Measurements from ENCODE around the gene USP6NL. TPM values are rescaled to one million over a fixed set of nuclear protein-coding genes. Genes with fewer than 3 reads are reported as not detected.

Gene USP6NL
- total and polyA plus RNA-seq, 7 donors, result 9.2 to 11.4 (median 10.8) TPM

- peak; percentile 72 for DNase-seq
Measured at GRCh38 chr10:11610826-11611247, 613 bp downstream of the USP6NL start.

GRCh38 chr10:11610166-11610825 lies 1.2 kb downstream of the USP6NL start:
- Histone ChIP-seq H3K9me3 (no peaks in the 10 kb centered on the region), H3K27ac (peak overlapping the region; percentile 86 to 92 (median 89)), H3K4me3 (peak overlapping the region; percentile 60 to 98 (median 85)), H3K27me3 (no peaks in the 10 kb centered on the region), H3K36me3 (no peaks in the 10 kb centered on the region), H3K4me1 (peaks cover 0 to 24% (median 14%) of the 10 kb centered on the region in 4 donors)
- 3 to 6% methylated on average over 9 of the region's 9 CpGs for WGBS, 2 donors
- TF ChIP-seq POLR2A (IDR thresholded peaks at IDR 0.05) (no peak), POLR2AphosphoS5 (IDR thresholded peaks at IDR 0.05) (no peak), EP300 (IDR thresholded peaks at IDR 0.05) (no peak), CTCF (IDR thresholded peaks at IDR 0.05) (no peak)
- DNase-seq, result no peak
- intact Hi-C loops (cut with DNase I), result loop anchor here (5.0 kb wide), 1 partner anchor 83 kb away; no protein-coding TSS in a partner anchor

More at GRCh38 chr10:11610826-11611247, 613 bp downstream of the USP6NL start:
- intact Hi-C loops (cut with DNase I), result loop anchor here (5.0 kb wide), 1 partner anchor 84 kb away; no protein-coding TSS in a partner anchor
- H3K27me3 ChIP-seq, result no peaks in the 10 kb centered on the region
- H3K9me3 ChIP-seq, result no peaks in the 10 kb centered on the region
- no peak for TF ChIP-seq CTCF (IDR thresholded peaks at IDR 0.05)
- no peak for TF ChIP-seq POLR2AphosphoS5 (IDR thresholded peaks at IDR 0.05)
- no peak for TF ChIP-seq POLR2A (IDR thresholded peaks at IDR 0.05)
- no peak for TF ChIP-seq EP300 (IDR thresholded peaks at IDR 0.05)
- H3K36me3 ChIP-seq, result no peaks in the 10 kb centered on the region
- H3K4me3 ChIP-seq, result peak overlapping the region; percentile 60 to 98 (median 85)
- H3K4me1 ChIP-seq, result peaks cover 0 to 24% (median 14%) of the 10 kb centered on the region in 4 donors
- H3K27ac ChIP-seq, result peak overlapping the region; percentile 86 to 92 (median 89)
- WGBS, 2 donors, result 0 to 1% methylated on average over 43 of the region's 43 CpGs

- no peak for TF ChIP-seq POLR2A (IDR thresholded peaks at IDR 0.05)
- no peak for TF ChIP-seq CTCF (IDR thresholded peaks at IDR 0.05)
- TF ChIP-seq EP300 (IDR thresholded peaks at IDR 0.05), result no peak
- no peak for TF ChIP-seq POLR2AphosphoS5 (IDR thresholded peaks at IDR 0.05)
Measured at GRCh38 chr10:11609492-11610093, 1.9 kb downstream of the USP6NL start.

GRCh38 chr10:11609052-11609451 lies 2.4 kb downstream of the USP6NL start:
- H3K27ac ChIP-seq, result no peak overlapping the region
- H3K4me3 ChIP-seq, result no peak overlapping the region
- H3K4me1 ChIP-seq, result peaks cover 0 to 24% (median 14%) of the 10 kb centered on the region in 4 donors
- no peak for DNase-seq
- H3K9me3 ChIP-seq, result no peaks in the 10 kb centered on the region
- intact Hi-C loops (cut with DNase I), result no loop called here
- no peaks in the 10 kb centered on the region for H3K27me3 ChIP-seq
- 89 to 95% methylated on average over 7 of the region's 7 CpGs for WGBS, 2 donors
- no peaks in the 10 kb centered on the region for H3K36me3 ChIP-seq
- TF ChIP-seq POLR2A (IDR thresholded peaks at IDR 0.05) (no peak), POLR2AphosphoS5 (IDR thresholded peaks at IDR 0.05) (no peak), EP300 (IDR thresholded peaks at IDR 0.05) (no peak), CTCF (IDR thresholded peaks at IDR 0.05) (no peak)

More at GRCh38 chr10:11609492-11610093, 1.9 kb downstream of the USP6NL start:
- Histone ChIP-seq H3K36me3 (no peaks in the 10 kb centered on the region), H3K27me3 (no peaks in the 10 kb centered on the region), H3K27ac (no peak overlapping the region), H3K4me1 (peaks cover 0 to 24% (median 14%) of the 10 kb centered on the region in 4 donors), H3K4me3 (no peak overlapping the region), H3K9me3 (no peaks in the 10 kb centered on the region)
- DNase-seq, result no peak
- intact Hi-C loops (cut with DNase I), result loop anchor here (5.0 kb wide), 1 partner anchor 82 kb away; no protein-coding TSS in a partner anchor
- WGBS, 2 donors, result 81 to 88% methylated on average over 3 of the region's 3 CpGs

Measured in sigmoid colon (tissue), 7 donors.